Middle frontal gyrus (tissue), 1 donor: ENCODE results near the gene SLC24A3.
A peak's percentile ranks its signal among the peaks of the same experiment; 100 is the strongest.
"Not testable (repeated sequence)": the region's sequence is repeated elsewhere in the genome, so short reads cannot be mapped to it uniquely, and the experiment has no call there.

Source experiments
- DNase-seq: peaks from one replicate; pipeline ENCODE4 v3.0.0-alpha.2; 2015; ENCODE audit warnings: low spot score; ENCODE audit errors: extremely low spot score

Gene SLC24A3

GRCh38 chr20:19662637-19662995 is 450.2 kb downstream of the SLC24A3 start:
- DNase-seq = no peak

GRCh38 chr20:19668418-19668817 is 456.0 kb downstream of the SLC24A3 start:
- no peak for DNase-seq

- DNase-seq = no peak
Measured at GRCh38 chr20:19670829-19671228, 458.4 kb downstream of the SLC24A3 start.

- DNase-seq = no peak
Measured at GRCh38 chr20:19671374-19671773, 458.9 kb downstream of the SLC24A3 start.

DNA sequence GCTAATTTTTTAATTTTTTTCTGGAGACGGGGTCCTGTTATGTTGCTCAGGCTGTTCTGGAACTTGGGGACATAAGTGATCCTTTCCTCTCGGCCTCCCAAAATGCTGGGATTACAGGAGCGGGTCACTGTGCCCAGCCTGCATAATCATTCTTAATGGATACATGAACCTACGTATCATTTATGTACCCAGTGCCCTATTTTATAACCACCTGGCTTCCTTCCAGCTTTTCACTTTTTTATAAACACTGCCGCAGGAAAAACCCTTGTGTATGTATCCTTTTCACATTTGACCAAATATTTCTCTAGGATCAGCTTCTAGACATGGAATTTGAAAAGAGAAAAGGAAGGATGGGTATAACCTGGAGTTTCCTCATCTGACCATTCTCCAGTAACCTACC is 460.1 kb downstream of the SLC24A3 start:
- DNase-seq = no peak

- no peak for DNase-seq
Measured at GRCh38 chr20:19673575-19673974, 461.1 kb downstream of the SLC24A3 start.

- DNase-seq = no peak
Measured at GRCh38 chr20:19676202-19676601, 463.8 kb downstream of the SLC24A3 start.

DNA sequence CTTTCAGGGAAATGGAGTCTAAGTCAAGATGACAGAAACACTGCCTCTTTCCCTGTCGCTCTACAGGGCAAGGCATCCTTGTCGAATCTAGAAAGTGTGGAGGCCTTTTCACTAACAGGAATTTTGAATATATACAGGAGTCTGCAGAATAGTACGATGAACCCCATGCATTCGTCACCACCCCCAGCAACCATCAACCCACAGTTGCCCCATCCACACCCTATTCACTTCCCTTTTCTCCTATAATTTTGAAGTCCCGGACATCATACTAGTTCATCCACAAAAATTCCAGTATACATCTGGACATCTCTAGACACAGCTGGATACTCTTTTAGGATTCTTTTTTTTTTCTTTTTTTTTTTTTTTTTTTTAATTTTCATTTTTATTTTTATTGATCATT is 464.9 kb downstream of the SLC24A3 start:
- DNase-seq = no peak

GRCh38 chr20:19678591-19678990 is 466.1 kb downstream of the SLC24A3 start:
- not testable (repeated sequence) for DNase-seq

GRCh38 chr20:19679900-19680495 is 467.6 kb downstream of the SLC24A3 start:
- DNase-seq = no peak

- no peak for DNase-seq
Measured at GRCh38 chr20:19682249-19682648, 469.8 kb downstream of the SLC24A3 start.

GRCh38 chr20:19683188-19683587 is 470.7 kb downstream of the SLC24A3 start:
- no peak for DNase-seq

DNA sequence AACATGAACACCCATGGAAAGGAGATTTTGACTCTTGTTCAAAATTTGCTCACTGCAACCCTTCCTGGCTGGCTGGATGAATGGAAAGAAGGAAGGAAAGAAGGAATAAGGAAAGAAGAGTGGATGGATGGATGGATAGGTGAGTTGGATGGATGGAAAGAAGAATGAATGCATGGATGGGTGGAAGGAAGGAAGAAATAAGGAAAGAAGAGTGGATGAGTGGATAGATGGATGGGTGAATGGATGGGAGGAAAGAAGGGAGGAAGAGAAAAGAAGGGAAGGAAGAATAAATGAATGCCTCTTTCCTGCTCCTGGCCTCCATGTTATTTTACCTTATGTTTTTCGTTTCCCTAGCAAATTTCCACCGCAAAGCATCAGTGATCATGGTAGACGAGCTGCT is 471.4 kb downstream of the SLC24A3 start:
- no peak for DNase-seq

DNA sequence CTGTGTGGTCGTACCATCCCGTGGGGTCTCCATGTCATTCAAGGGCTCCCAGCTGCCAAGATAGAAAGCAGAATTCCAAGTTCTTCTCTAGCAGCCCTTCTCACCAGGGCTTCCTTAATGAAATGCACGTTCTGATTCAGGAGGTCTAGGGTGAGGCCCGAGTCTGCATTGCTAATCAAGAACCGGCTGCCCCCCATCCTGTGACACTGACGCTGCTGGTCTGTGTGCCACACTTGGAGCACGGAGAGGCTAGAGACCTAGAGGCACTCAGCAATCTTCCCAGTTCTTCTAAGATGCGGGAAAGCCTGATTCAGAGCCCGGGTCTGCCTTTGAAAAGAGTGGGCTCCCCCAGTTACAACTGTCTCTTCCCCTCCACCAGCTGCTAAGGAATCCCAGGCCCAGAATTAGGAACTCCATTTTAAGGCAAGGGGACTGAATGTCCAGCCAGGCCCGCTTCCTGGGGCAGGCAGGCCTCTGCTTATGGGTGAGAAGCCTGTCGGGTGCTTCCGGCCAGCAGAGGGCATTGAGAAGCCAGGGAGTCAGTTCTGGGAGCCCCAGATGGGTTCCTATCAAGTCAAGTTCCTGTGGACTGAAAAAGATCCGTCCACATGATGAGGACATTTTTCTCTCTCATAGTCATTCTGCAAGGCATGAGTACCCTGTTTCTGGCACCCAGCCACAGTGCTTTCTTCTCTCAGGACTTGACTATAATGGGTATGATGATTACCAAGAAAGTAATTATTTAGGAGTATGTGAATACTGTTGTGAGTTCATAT is 475.8 kb downstream of the SLC24A3 start:
- DNase-seq = peak; percentile 28

- no peak for DNase-seq
Measured at GRCh38 chr20:19690462-19690861, 478.0 kb downstream of the SLC24A3 start.

- no peak for DNase-seq
Measured at GRCh38 chr20:19691125-19691524, 478.7 kb downstream of the SLC24A3 start.

GRCh38 chr20:19692100-19692499 is 479.7 kb downstream of the SLC24A3 start:
- no peak for DNase-seq

DNA sequence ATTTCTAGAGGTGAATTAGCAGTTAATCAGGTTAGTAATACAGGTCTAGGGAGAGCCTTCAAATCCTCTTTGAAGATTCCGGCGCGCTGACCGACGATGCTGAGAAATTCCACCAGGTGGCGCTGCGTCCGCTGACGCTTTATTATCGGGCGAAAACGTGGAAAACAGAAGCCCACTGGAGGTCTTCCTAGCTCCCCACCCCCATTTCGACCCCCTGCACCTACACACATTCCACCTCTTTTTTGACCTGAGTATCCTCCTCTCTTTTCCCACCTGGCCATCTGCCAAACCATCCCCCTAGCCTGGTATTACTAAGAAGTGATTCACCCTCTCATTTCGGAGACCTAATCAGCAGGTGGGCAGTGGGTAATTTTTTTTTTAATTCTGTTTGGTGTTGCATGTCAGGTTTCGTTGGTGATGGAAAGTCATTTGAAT is 480.3 kb downstream of the SLC24A3 start:
- no peak for DNase-seq

DNA sequence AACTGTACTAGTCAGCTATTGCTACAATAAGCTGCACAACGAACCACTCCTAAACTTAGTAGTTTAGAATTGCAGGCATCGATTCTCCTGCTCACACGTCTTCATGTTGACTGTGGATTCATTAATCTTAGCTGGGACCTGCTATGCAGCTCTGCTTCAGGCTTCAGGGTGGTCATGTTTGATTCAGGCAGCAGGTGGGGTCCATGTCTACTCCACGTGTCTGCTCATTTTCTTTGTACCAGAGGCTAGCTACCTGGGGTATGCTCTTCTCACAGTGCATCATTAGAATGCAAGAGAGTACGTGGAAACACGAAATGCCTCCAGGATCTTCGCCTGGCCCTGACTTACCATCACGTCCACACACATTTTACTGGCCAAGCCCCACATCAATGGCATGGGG is 481.1 kb downstream of the SLC24A3 start:
- no peak for DNase-seq

DNA sequence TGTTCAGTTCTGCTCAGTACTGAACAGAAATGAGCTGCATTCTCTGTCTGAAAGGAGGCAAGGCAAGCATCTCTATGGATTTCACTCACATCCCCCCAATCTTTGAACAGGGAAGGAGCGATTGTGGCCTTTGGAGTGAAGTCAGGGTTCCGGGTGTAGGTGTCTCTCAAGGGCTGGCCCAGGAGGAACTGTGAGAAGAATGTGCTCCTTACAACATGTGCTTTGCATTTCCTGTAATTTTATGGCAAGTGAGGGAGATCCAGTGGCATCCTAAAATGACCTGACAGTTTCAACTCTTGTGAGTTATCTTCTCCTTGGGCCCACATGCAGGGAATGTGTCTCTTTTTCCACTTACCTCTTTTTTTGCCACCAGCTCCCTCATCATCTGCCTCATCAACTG is 482.6 kb downstream of the SLC24A3 start:
- no peak for DNase-seq

DNA sequence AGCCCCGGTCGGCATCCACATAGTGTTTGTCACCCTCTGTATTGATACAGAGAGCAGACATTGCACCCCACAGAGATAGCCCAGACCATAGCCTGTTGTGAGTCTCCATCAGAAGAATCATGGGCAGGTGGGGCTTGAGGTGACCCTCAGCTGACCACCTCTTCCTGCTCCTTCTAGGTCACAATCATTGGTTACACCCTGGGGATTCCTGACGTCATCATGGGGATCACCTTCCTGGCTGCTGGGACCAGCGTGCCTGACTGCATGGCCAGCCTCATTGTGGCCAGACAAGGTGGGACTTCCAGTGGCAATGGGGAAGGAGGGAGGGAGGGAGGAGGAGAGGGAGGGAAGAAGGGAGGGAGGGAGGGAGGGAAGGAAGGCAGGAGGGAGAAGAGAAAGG is 484.2 kb downstream of the SLC24A3 start:
- no peak for DNase-seq

DNA sequence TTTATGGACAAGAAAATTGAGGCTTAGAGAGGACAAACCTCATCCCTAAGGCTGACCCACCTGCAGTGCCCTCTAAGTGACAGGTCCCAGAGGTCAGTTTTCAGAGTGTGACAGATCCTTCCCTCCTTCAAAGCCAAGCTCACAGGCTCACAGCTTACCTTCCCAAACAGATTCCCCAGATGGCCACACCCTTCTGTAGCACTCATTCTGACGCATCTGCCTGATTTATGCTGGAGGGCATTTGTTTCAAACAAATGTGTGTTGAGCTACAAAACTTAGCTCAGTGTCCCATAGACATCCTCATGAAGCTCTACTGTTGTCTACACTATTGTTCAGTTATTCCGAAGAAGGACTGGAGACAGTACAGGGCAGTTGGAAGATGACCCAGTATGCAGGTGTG is 485.0 kb downstream of the SLC24A3 start:
- DNase-seq = no peak
